Skeletal muscle satellite cell (primary cell): Measurements from ENCODE around the gene TXNDC5.
"Not testable (repeated sequence)": the region's sequence is repeated elsewhere in the genome, so short reads cannot be mapped to it uniquely, and the experiment has no call there.

Experiments used
- H3K27me3 ChIP-seq: 2 replicates; pipeline ENCODE4 v1.7.0; 2013; ENCODE audit warnings: low read length; ENCODE audit not compliant: control insufficient read depth, insufficient read depth
- H3K36me3 ChIP-seq: 2 replicates; pipeline ENCODE4 v1.7.0; 2013; ENCODE audit warnings: mild to moderate bottlenecking, control low read depth, low read length; ENCODE audit not compliant: insufficient read depth
- H3K4me1 ChIP-seq: 2 replicates; pipeline ENCODE4 v1.7.0; 2013; ENCODE audit warnings: low read length; ENCODE audit not compliant: control insufficient read depth, insufficient read depth
- H3K4me2 ChIP-seq: 2 replicates; pipeline ENCODE4 v1.7.0; 2013; ENCODE audit warnings: mild to moderate bottlenecking, low read length
- H3K4me3 ChIP-seq: 2 replicates; pipeline ENCODE4 v1.7.0; 2013; ENCODE audit warnings: low read length
- H3K9ac ChIP-seq: 2 replicates; pipeline ENCODE4 v1.7.0; 2013; ENCODE audit warnings: mild to moderate bottlenecking, low read depth, low read length, moderate library complexity
- H3K9me3 ChIP-seq: replicated peaks from 2 replicates; pipeline ENCODE4 v1.7.0; 2013; ENCODE audit warnings: mild to moderate bottlenecking, control low read depth, low read length

TXNDC5 gene

GRCh38 chr6:7893342-7893741 is 17.2 kb downstream of the TXNDC5 start:
- Histone ChIP-seq H3K27me3 (no peaks in the 10 kb centered on the region), H3K4me3 (no peak overlapping the region), H3K9ac (no peak overlapping the region), H3K4me2 (no peak overlapping the region), H3K4me1 (no peaks in the 10 kb centered on the region), H3K9me3 (no peaks in the 10 kb centered on the region), H3K36me3 (peaks cover 91% of the 10 kb centered on the region)

GRCh38 chr6:7892367-7892766 is 18.2 kb downstream of the TXNDC5 start:
- not testable (repeated sequence) for H3K9me3 ChIP-seq, H3K9ac ChIP-seq, H3K4me1 ChIP-seq, H3K27me3 ChIP-seq, H3K4me2 ChIP-seq, H3K4me3 ChIP-seq
- peaks cover 94% of the 10 kb centered on the region for H3K36me3 ChIP-seq

- H3K9ac ChIP-seq: no peak overlapping the region
- no peaks in the 10 kb centered on the region for H3K9me3 ChIP-seq
- no peak overlapping the region for H3K4me2 ChIP-seq
- H3K4me1 ChIP-seq: no peaks in the 10 kb centered on the region
- H3K36me3 ChIP-seq: peaks cover 93% of the 10 kb centered on the region
- no peaks in the 10 kb centered on the region for H3K27me3 ChIP-seq
- H3K4me3 ChIP-seq: no peak overlapping the region
Observed at GRCh38 chr6:7891078-7891872, 19.3 kb downstream of the TXNDC5 start.

GRCh38 chr6:7888587-7889357 is 21.8 kb downstream of the TXNDC5 start:
- no peaks in the 10 kb centered on the region for H3K27me3 ChIP-seq
- H3K9ac ChIP-seq: no peak overlapping the region
- H3K4me2 ChIP-seq: no peak overlapping the region
- peaks cover 95% of the 10 kb centered on the region for H3K36me3 ChIP-seq
- H3K4me3 ChIP-seq: no peak overlapping the region
- no peaks in the 10 kb centered on the region for H3K4me1 ChIP-seq
- no peaks in the 10 kb centered on the region for H3K9me3 ChIP-seq

GRCh38 chr6:7887278-7887991 is 23.2 kb downstream of the TXNDC5 start:
- Histone ChIP-seq H3K36me3 (peaks cover 95% of the 10 kb centered on the region), H3K9me3 (no peaks in the 10 kb centered on the region), H3K4me2 (no peak overlapping the region), H3K27me3 (no peaks in the 10 kb centered on the region), H3K4me1 (no peaks in the 10 kb centered on the region), H3K4me3 (no peak overlapping the region), H3K9ac (no peak overlapping the region)

GRCh38 chr6:7886132-7886531 is 24.5 kb downstream of the TXNDC5 start:
- Histone ChIP-seq H3K36me3 (peaks cover 93% of the 10 kb centered on the region), H3K9ac (no peak overlapping the region), H3K4me1 (no peaks in the 10 kb centered on the region), H3K4me2 (no peak overlapping the region), H3K27me3 (no peaks in the 10 kb centered on the region), H3K4me3 (no peak overlapping the region), H3K9me3 (no peaks in the 10 kb centered on the region)

GRCh38 chr6:7883381-7883780 is 27.2 kb downstream of the TXNDC5 start:
- H3K4me2 ChIP-seq: no peak overlapping the region
- H3K9ac ChIP-seq: no peak overlapping the region
- H3K9me3 ChIP-seq: no peaks in the 10 kb centered on the region
- no peaks in the 10 kb centered on the region for H3K4me1 ChIP-seq
- H3K36me3 ChIP-seq: peaks cover 86% of the 10 kb centered on the region
- H3K27me3 ChIP-seq: no peaks in the 10 kb centered on the region
- H3K4me3 ChIP-seq: no peak overlapping the region

- no peaks in the 10 kb centered on the region for H3K9me3 ChIP-seq
- no peak overlapping the region for H3K4me3 ChIP-seq
- H3K4me2 ChIP-seq: no peak overlapping the region
- H3K27me3 ChIP-seq: no peaks in the 10 kb centered on the region
- no peaks in the 10 kb centered on the region for H3K4me1 ChIP-seq
- no peak overlapping the region for H3K9ac ChIP-seq
- H3K36me3 ChIP-seq: peaks cover 79% of the 10 kb centered on the region
Observed at GRCh38 chr6:7882505-7883257, 27.9 kb downstream of the TXNDC5 start.

GRCh38 chr6:7881765-7882500 is 28.7 kb downstream of the TXNDC5 start:
- Histone ChIP-seq H3K9ac (no peak overlapping the region), H3K4me1 (no peaks in the 10 kb centered on the region), H3K9me3 (no peaks in the 10 kb centered on the region), H3K36me3 (peaks cover 72% of the 10 kb centered on the region), H3K4me2 (no peak overlapping the region), H3K4me3 (no peak overlapping the region), H3K27me3 (no peaks in the 10 kb centered on the region)

- H3K27me3 ChIP-seq: no peaks in the 10 kb centered on the region
- no peaks in the 10 kb centered on the region for H3K9me3 ChIP-seq
- H3K36me3 ChIP-seq: peaks cover 60% of the 10 kb centered on the region
- no peak overlapping the region for H3K4me3 ChIP-seq
- no peak overlapping the region for H3K9ac ChIP-seq
- H3K4me2 ChIP-seq: no peak overlapping the region
- no peaks in the 10 kb centered on the region for H3K4me1 ChIP-seq
Observed at GRCh38 chr6:7880718-7881107, 29.9 kb downstream of the TXNDC5 start.
